HepG2 (cell line): ENCODE results near the gene GNG7. TPM values are rescaled to one million over a fixed set of nuclear protein-coding genes. Genes with fewer than 3 reads are reported as not detected.

Experiments used
- ASH2L ChIP-seq: fragments of 300-600, 200-600 bp; sonication (generic); IDR thresholded peaks from 2 replicates; pipeline ENCODE4 v1.7.0; 2017; ENCODE audit warnings: low read depth, mild to moderate bottlenecking, moderate library complexity, mixed read lengths, low read length; ENCODE audit not compliant: insufficient read length
- CEBPZ ChIP-seq: IDR thresholded peaks from 2 replicates; pipeline ENCODE4 v1.6.1; 2012; ENCODE audit warnings: low read length, improper control_type of control experiment
- CREBL2 ChIP-seq: sonication (generic); formaldehyde crosslinking; IDR thresholded peaks from 2 replicates; pipeline ENCODE4 v1.8.1; 2023; ENCODE audit warnings: missing genetic modification reagents, mild to moderate bottlenecking, borderline replicate concordance
- FOXJ3 ChIP-seq: sonication (generic); formaldehyde crosslinking; IDR thresholded peaks from 2 replicates; pipeline ENCODE4 v1.4.0; 2020; ENCODE audit warnings: missing genetic modification reagents, mild to moderate bottlenecking, borderline replicate concordance
- GABPB1 ChIP-seq: IDR thresholded peaks from 2 replicates; pipeline ENCODE4 v1.6.1; 2016; ENCODE audit warnings: mild to moderate bottlenecking, missing genetic modification reagents, moderate library complexity, missing compliant biosample characterization
- HIVEP1 ChIP-seq: sonication (generic); formaldehyde crosslinking; IDR thresholded peaks from 2 replicates; pipeline ENCODE4 v1.4.0; 2020; ENCODE audit warnings: mild to moderate bottlenecking, missing genetic modification reagents
- HNF1A ChIP-seq, 2 experiments: sonication (generic) in 1 of 2; formaldehyde crosslinking in 1 of 2; IDR thresholded peaks; 2 replicates each; pipeline versions ENCODE4 v1.4.0 to v1.6.1; 2016 to 2020; ENCODE audit warnings: borderline replicate concordance in 1 of 2, low read depth in 1 of 2, mild to moderate bottlenecking in 1 of 2, missing genetic modification reagents in 1 of 2
- HOXA7 ChIP-seq: sonication (generic); formaldehyde crosslinking; IDR thresholded peaks from 2 replicates; pipeline ENCODE4 v1.8.1; 2022; ENCODE audit warnings: mild to moderate bottlenecking, missing genetic modification reagents, moderate library complexity
- KDM2A ChIP-seq: sonication (generic); formaldehyde crosslinking; IDR thresholded peaks from 2 replicates; pipeline ENCODE4 v1.4.0; 2020; ENCODE audit warnings: low read depth, missing genetic modification reagents, borderline replicate concordance
- KLF13 ChIP-seq: sonication (generic); formaldehyde crosslinking; IDR thresholded peaks from 2 replicates; pipeline ENCODE4 v1.4.0; 2020; ENCODE audit warnings: mild to moderate bottlenecking, missing genetic modification reagents
- MEIS1 ChIP-seq: sonication (generic); formaldehyde crosslinking; IDR thresholded peaks from 2 replicates; pipeline ENCODE4 v1.9.0; 2021; ENCODE audit warnings: mild to moderate bottlenecking, missing genetic modification reagents, moderate library complexity, borderline replicate concordance
- NFATC3 ChIP-seq: sonication (generic); formaldehyde crosslinking; IDR thresholded peaks from 2 replicates; pipeline ENCODE4 v1.5.1; 2020; ENCODE audit warnings: mild to moderate bottlenecking, missing genetic modification reagents
- SMAD3 ChIP-seq: sonication (generic); formaldehyde crosslinking; IDR thresholded peaks from 2 replicates; pipeline ENCODE4 v1.4.0; 2020; ENCODE audit warnings: missing genetic modification reagents
- SNRNP70 ChIP-seq: fragments of 200-400 bp; formaldehyde crosslinking; IDR thresholded peaks from 2 replicates; pipeline ENCODE4 v1.6.1; 2017; ENCODE audit warnings: mild to moderate bottlenecking, low read depth, low read length, moderate library complexity
- SYNCRIP ChIP-seq: fragments of 200-400 bp; formaldehyde crosslinking; IDR thresholded peaks from 2 replicates; pipeline ENCODE4 v1.6.1; 2018; ENCODE audit warnings: mild to moderate bottlenecking, low read depth, low read length; ENCODE audit not compliant: insufficient read depth
- ZFP36L1 ChIP-seq: sonication (generic); formaldehyde crosslinking; IDR thresholded peaks from 2 replicates; pipeline ENCODE4 v1.8.0; 2022; ENCODE audit warnings: mild to moderate bottlenecking, missing genetic modification reagents, moderate library complexity
- ZMYM3 ChIP-seq: sonication (generic); formaldehyde crosslinking; IDR thresholded peaks from 2 replicates; pipeline ENCODE4 v1.5.1; 2020; ENCODE audit warnings: mild to moderate bottlenecking, missing genetic modification reagents
- ZNF275 ChIP-seq: sonication (generic); formaldehyde crosslinking; IDR thresholded peaks from 2 replicates; pipeline ENCODE4 v1.8.0; 2022; ENCODE audit warnings: missing genetic modification reagents, mild to moderate bottlenecking, inconsistent platforms, borderline replicate concordance
- ZNF292 ChIP-seq: sonication (generic); formaldehyde crosslinking; IDR thresholded peaks from 2 replicates; pipeline ENCODE4 v1.8.1; 2022; ENCODE audit warnings: mild to moderate bottlenecking, low read depth, missing genetic modification reagents, borderline replicate concordance
- polyA plus RNA-seq, 8 experiments: library from polyadenylated mRNA; depleted of rRNA in 3 of 8; stranded (reverse) in 7 of 8; unstranded in 1 of 8; fragments of >200 nt; fragmentation: Illumina TruSeq in 4 of 8; extraction: Trizol in 4 of 8; gene quantifications; 2 replicates each; pipeline versions ENCODE4 v1.2.1 to v1.2.3, GENCODE V29; 2011 to 2016; ENCODE audit warnings: low read depth in 4 of 8, missing spikeins in 1 of 8, mixed read lengths in 1 of 8; ENCODE audit not compliant: insufficient read depth in 1 of 8
- total RNA-seq, 5 experiments: library from RNA; depleted of rRNA; stranded (reverse); fragments of >200 nt; fragmentation: Illumina TruSeq; extraction: Trizol; gene quantifications; 2 replicates each; pipeline ENCODE4 v1.2.3, GENCODE V29; 2016; ENCODE audit warnings: low read depth in 1 of 5

GNG7 gene
- total and polyA plus RNA-seq, 2 of the 13 experiments (the other 11 are each of a cell fraction or from before 2014, with no cell fraction given) = 1.4 to 3.3 TPM

DNA sequence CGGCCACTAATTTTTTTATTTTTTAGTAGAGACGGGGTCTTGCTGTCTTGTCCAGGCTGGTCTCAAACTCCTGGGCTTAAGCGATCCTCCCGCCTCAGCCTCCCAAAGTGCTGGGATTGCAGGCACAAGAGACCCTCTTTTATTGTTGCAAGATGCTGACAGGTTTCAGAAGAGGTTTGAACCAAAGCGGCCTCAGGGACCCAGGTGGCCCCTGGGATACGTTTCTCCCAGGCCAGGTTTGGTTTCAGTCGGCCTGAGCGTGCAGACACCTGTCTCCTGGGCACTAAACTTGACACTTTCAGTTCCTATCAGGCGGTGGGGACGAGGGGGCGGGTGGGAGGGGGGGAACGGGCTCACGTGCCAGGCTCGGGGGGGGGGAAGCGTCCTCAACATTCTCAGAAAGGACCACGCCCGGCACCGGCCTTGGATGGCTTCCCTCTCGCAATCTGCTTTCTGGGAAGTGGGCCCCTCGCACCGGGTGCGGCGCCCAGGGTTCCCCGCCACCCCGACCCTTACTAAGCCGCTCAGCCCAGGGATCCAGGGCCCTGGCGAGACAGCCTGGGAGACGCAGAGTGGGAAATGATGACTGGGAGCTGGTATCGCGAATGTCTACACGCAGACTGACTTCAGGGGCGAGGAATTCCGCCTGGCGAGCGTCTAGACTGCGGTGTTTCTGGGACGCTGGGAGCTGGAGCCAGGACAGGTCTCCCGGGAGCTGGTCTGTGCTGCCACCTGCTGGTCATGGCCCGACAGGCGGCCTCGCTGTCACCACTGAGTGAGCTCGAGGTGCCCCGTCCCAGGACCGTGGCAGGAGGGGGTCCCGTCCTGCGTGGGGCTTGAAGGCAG is 91.6 kb downstream of the GNG7 start (continued):
- peak; percentile 85; the same call in 1 of the 2 replicates for TF ChIP-seq KDM2A
- no peak for TF ChIP-seq SYNCRIP
- TF ChIP-seq CREBL2 (CRISPR knock-in tag) = no peak
- no peak for TF ChIP-seq HOXA7 (CRISPR knock-in tag)
- TF ChIP-seq KLF13 (CRISPR knock-in tag) = no peak
- no peak for TF ChIP-seq ZFP36L1
- TF ChIP-seq HIVEP1 (CRISPR knock-in tag) = no peak
- TF ChIP-seq SMAD3 = peak; percentile 61; the same call in 1 of the 2 replicates
- no peak for TF ChIP-seq ASH2L
- no peak for TF ChIP-seq NFATC3 (CRISPR knock-in tag)
- peak; percentile 60; the same call in 1 of the 2 replicates for TF ChIP-seq GABPB1
- TF ChIP-seq ZNF275 (CRISPR knock-in tag) = no peak
- TF ChIP-seq SNRNP70 = no peak
- 0 out of 2 replicates have a peak, but pooled peaks have one; percentile 55 for TF ChIP-seq ZMYM3
- TF ChIP-seq FOXJ3 = 0 out of 2 replicates have a peak, but pooled peaks have one; percentile 15
- no peak; the same call in 1 of the 2 replicates for TF ChIP-seq MEIS1 (CRISPR knock-in tag)
- no peak for TF ChIP-seq ZNF292 (CRISPR knock-in tag)
- no peak for TF ChIP-seq CEBPZ
- TF ChIP-seq HNF1A (IDR thresholded peaks at IDR 0.05; ENCODE audit: low read depth) = no peak
- no peak for TF ChIP-seq HNF1A (CRISPR knock-in tag; IDR thresholded peaks at IDR 0.05; ENCODE audit: borderline replicate concordance)
